GM10847 (cell line): ENCODE measurements around the gene SLCO3A1.

Experiments used
- POLR2A ChIP-seq: IDR thresholded peaks from 2 replicates; pipeline ENCODE4 v1.6.1; 2011; ENCODE audit not compliant: insufficient read length; ENCODE audit errors: extremely low read depth

The SLCO3A1 gene

GRCh38 chr15:91947293-91947679 lies 93.8 kb downstream of the SLCO3A1 start:
- TF ChIP-seq POLR2A, result no peak

GRCh38 chr15:91947683-91948608 lies 94.4 kb downstream of the SLCO3A1 start:
- no peak for TF ChIP-seq POLR2A

GRCh38 chr15:91949361-91949760 lies 95.9 kb downstream of the SLCO3A1 start:
- no peak for TF ChIP-seq POLR2A

- no peak for TF ChIP-seq POLR2A
Observed at GRCh38 chr15:91950054-91950453, 96.5 kb downstream of the SLCO3A1 start.

- no peak for TF ChIP-seq POLR2A
Observed at GRCh38 chr15:91950631-91951329, 97.3 kb downstream of the SLCO3A1 start.

- no peak for TF ChIP-seq POLR2A
Observed at GRCh38 chr15:91952216-91952615, 98.7 kb downstream of the SLCO3A1 start.

GRCh38 chr15:91953432-91953831 lies 99.9 kb downstream of the SLCO3A1 start:
- TF ChIP-seq POLR2A, result no peak

- no peak for TF ChIP-seq POLR2A
Observed at GRCh38 chr15:91954292-91954691, 100.8 kb downstream of the SLCO3A1 start.

GRCh38 chr15:91956026-91956723 lies 102.7 kb downstream of the SLCO3A1 start:
- no peak for TF ChIP-seq POLR2A

GRCh38 chr15:91961357-91961756 lies 107.8 kb downstream of the SLCO3A1 start:
- no peak for TF ChIP-seq POLR2A

- no peak for TF ChIP-seq POLR2A
Observed at GRCh38 chr15:91965501-91966193, 112.1 kb downstream of the SLCO3A1 start.

GRCh38 chr15:91966194-91966552 lies 112.7 kb downstream of the SLCO3A1 start:
- TF ChIP-seq POLR2A, result no peak

GRCh38 chr15:91967935-91968606 lies 114.6 kb downstream of the SLCO3A1 start:
- TF ChIP-seq POLR2A, result no peak

- no peak for TF ChIP-seq POLR2A
Observed at GRCh38 chr15:91968610-91969009, 115.1 kb downstream of the SLCO3A1 start.

GRCh38 chr15:91970142-91970541 lies 116.6 kb downstream of the SLCO3A1 start:
- no peak for TF ChIP-seq POLR2A
